ENCODE measurements around the gene PAPPA.

DNA sequence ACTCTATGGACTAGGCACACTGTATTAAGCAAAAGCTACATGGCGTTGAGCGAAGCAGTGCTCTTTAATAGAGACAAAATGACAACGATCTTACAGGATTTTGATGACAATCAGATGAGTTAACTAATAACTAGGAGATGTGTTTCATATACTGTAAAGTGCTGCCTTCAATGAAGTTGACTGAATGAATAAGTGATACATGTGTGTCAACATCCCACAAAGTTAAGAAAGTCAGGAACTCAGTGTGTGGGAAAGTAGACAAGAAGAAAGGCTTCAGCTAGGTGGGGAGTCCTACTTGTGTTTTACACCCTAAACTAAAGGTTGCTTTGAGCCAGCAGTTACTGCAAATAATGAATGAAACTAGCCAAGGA lies 79.6 kb downstream of the PAPPA start:
- no peak for TF ChIP-seq EZH2phosphoT487 (conservative IDR thresholded peaks at IDR 0.05; ENCODE audit: low read length)
- TF ChIP-seq, protein P1, sequence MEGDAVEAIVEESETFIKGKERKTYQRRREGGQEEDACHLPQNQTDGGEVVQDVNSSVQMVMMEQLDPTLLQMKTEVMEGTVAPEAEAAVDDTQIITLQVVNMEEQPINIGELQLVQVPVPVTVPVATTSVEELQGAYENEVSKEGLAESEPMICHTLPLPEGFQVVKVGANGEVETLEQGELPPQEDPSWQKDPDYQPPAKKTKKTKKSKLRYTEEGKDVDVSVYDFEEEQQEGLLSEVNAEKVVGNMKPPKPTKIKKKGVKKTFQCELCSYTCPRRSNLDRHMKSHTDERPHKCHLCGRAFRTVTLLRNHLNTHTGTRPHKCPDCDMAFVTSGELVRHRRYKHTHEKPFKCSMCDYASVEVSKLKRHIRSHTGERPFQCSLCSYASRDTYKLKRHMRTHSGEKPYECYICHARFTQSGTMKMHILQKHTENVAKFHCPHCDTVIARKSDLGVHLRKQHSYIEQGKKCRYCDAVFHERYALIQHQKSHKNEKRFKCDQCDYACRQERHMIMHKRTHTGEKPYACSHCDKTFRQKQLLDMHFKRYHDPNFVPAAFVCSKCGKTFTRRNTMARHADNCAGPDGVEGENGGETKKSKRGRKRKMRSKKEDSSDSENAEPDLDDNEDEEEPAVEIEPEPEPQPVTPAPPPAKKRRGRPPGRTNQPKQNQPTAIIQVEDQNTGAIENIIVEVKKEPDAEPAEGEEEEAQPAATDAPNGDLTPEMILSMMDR (IDR thresholded peaks at IDR 0.05; ENCODE audit: insufficient read depth, low read length, poor library complexity, severe bottlenecking), result no peak

Data from SU-DHL-6 (cell line).